HG03354 (cell line): Measurements from ENCODE around the gene AIMP1.

Experiments used
- ATAC-seq: cut with Tn5 transposase; IDR thresholded peaks from one replicate; pipeline ENCODE4 v1.9.1; 2021; ENCODE audit warnings: mild to moderate bottlenecking; ENCODE audit not compliant: unreplicated experiment, poor library complexity, severe bottlenecking

AIMP1 gene

DNA sequence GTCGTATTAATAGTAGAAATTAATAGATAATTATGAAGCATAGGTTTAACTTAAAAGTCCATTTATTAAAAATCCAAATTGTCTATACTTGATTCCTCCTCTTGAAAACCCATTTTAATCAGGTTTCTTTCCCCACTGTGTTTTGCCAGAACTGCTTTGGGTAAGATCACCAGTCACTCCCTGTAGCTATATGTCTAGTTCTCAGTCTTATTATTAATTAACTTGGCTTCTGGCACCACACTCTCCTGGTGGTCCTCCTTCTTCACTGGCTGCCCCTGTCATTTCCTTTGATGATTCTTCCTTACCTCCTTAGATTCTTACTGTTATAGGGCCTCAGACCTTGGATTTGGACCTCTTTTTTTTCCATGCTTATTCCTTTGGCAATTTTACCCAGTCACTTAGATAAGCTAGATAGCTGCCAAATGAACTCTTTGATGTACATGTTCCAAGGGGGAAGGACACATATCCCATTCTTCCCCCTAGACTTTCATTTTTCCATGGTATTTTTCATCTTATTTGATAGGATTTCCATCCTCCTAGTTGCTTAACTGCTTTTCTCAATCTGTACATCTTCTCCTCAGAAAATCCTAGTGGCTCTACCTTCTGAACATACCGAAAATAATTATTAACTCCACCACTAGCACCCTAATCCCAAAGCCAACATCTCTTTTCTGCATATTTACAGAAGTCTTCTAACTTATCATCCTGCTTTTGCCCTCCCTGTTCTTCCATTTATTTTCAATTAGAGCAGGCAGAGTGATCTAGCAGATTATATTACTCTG lies 27.7 kb downstream of the AIMP1 start:
- ATAC-seq: peak; percentile 54

DNA sequence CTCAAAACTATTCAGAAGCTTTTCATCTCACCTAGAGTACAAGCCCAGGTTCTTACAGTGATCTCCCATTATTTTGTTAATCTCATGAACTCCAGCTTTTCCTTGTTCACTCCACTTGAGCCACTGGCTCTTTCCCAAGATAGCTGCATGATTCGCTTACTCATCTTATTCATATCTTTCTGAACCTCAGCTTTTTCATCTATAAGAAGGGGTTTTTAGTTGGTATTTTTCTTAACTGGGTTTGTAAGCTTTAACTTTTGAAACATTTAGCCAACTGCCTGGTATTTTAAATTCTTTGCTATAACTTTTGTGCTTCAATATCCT lies 28.3 kb downstream of the AIMP1 start:
- no peak for ATAC-seq

DNA sequence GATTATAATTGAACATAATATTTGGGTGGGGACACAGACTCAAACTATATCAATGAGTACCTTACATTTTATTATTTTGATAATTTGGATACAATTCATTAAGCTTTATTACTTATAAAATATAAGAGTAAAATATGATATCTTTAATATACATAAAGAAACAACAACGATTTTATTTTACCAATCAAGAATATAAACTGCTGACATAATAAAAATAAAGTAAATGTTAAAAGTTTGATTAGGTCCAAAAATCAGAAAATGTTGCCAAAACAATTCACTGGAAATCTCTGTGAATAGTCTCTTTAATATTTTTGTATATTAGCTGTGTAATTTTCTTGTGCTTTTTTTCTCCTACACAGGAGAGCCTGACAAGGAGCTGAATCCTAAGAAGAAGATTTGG lies 30.8 kb downstream of the AIMP1 start:
- no peak for ATAC-seq

DNA sequence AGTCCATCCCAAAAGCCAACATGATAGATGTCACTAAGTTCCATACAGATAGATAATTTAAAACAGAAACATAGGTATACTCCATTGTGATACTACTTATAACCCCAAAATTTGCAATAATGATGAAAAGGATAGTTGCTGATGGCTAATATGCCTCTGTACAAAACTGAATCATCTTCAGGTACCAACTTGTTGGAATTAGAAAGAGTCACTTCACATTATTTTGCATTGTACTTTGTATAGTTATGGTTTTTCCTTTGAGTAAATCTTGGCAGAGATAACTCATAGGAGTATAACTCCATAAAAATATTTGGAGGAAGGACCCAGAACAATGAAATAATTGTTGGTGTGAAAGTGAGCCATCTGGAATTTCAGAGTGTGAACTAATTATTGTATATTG lies 34.7 kb downstream of the AIMP1 start:
- no peak for ATAC-seq

DNA sequence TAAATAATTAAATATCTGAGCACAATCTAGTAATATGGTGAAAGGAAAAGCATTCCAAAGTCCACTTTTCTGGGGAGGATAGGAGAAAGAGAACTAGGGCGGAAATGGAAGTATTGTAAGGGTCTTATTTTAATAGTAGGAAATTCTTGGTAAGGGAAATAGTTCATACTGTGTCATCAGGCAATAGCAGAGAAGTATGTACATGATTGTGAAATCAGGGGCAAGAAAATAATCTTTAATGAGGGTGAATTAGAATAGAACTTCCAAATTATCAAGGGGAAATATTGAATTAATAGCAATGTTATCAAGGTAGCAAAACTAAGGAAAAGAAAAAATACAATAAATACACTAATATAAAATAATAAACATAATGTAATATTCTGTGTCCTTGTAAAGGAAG lies 37.4 kb downstream of the AIMP1 start:
- no peak for ATAC-seq

DNA sequence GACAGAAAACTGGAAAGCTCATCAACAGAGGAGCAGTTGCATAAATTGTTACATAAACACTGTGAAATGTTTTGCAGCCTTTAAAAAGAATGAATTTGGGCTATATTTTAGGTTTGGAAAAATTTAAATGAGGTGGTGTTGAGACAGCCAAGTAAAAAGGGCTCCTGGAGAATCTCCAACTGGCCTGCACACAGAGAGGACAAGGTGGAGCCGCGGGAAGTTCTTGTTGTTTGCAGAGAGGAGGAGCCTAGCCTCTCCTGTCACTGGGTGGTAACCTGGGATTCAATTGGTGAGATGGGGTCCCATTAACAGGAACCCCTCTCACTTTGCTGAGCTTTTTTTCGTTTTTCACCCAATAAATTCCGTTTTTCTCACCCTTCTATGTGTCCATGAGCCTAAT lies 38.8 kb downstream of the AIMP1 start:
- no peak for ATAC-seq

DNA sequence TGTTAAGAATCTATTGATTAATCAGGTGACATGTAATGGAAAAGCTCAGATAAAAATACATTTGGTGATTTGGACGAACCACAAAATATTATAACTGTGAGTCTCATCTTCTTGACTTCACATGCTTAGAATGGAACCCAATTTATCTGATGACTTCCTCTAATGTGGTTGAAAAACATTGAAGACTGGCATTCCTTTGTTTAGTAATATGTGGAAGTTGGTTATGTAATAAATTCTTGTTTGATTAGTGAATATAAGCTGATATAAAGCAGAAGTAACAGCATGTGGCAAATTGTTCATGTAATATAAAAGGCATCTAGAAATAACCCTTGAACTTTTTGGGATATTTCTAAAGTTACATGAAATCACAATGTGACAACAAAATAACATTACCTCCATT lies 42.5 kb downstream of the AIMP1 start:
- no peak for ATAC-seq

DNA sequence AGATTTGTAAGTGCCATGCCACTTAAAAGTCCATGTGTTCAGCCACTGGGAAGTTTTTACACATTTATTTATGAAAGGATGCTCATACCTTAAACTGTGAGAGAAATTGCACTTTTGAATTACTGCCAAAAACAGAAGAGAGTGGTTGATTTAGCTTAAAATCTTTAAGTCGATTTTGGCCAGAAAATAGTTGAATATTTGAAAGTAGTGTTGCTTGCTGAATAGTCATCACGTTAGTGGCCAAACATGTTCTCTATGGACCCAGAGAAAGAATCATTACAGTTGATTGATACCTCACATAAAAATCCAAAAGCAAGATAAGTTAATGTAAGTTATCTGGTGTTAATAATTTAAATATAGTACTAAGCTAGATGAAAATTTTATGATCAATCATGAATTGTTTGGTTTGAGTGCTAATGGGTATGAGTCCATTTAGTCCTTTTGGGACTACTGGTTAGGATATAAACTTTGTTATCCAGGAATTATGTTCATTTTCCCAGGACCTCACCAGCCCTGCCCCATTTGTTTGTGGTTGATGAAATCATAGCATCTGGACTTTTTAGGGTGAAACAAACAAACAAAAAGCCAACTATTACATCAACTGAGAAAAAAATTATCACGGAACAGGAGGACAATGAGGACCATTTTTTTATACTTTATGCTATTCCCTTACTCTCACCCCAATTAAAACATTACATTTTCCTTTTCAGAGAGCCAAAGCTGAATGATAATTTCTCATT lies 45.9 kb downstream of the AIMP1 start:
- no peak for ATAC-seq

DNA sequence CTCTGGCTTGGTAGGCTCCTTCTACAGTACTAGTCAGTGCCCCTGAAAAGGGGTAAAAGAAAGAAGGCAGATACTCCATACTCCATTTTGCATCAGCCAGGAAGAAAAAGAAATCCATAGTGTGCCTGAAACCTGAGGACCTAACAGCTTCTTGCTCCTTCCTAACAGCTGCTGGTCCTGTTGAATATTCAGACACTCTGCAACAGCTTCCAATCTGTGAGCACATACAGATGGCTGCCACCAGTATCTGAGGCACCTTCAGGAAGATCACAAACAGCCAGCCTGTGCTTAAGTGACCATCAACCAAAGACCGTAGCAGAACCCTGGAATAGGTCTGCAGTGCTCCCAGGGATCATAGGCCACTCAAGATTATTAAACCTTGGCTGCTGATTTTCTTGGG lies 47.9 kb downstream of the AIMP1 start:
- ATAC-seq: no peak

DNA sequence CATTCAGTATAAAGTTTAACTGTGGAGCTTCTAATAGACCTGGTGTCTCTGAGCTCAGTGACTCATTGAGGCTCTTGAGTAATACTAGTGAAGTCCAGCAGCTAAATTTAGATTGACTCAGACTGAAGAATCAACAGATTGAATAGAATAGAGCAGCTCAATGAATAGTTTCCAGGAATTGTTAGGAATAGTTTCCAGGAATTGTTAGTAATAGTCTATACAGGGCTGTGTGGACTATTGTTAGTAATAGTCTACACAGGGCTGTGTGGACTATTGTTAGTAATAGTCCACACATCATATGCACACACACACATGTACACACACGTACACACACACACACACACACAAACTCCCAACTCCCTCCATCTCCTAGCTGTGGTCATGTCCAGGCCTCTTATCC lies 49.3 kb downstream of the AIMP1 start:
- no peak for ATAC-seq

DNA sequence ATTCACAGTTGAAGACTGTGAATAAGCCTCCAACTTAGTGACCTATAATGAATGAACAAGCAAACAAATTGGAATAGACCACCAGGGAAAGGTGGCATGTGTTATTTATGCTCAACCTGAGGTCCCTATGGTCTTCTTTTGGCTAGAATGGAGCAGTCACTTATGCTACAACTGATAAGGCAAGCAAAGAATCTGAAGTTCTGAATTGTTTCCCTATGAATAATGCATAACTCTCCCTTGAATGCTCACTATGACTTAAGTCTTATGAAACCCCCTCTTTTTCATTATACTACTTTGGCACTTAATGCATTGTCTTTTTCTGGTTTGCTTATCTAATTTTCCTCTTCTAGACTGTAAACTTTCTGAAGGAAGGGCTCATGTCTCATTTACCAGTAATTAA lies 49.7 kb downstream of the AIMP1 start:
- ATAC-seq: no peak

DNA sequence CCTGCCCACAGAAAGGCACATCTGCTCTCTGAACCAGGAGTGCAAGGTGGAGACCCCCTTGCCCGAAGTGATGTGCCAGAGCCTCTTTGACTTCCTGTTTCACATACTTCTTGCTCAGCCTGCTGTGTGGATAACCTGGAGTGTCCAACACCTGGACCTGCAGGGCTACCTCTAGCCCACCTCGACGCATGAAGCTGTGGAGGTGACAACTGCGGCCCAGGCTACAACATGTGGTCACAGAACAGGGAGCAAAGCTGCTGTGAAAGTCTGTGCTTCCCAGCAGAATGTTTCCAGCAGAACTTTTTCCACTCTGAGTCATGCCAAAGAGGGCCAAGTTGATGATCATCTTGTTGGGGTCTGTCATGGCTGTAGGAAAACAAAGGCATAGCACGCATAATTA lies 50.7 kb downstream of the AIMP1 start:
- ATAC-seq: no peak

DNA sequence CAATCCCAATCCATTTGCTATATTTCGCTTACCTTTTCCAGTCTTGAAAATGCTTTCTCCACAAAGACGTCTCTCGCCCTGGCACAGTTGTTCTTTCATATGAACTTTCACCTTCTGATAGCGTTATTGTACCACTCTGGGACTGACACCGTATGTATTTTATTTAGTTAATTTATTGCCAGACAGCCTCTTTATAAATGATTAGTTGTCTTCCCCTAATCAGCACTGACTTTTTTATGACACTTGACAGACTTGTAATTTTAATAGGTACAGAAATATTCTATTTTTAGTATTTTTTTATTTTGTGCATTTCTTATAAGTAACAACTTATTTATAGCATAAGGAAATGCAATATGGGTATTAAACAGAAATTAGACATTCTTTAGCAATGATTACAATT lies 52.3 kb downstream of the AIMP1 start, which contains the start of gene GIMD1:
TSS of gene GIMD1 (minus strand) at position 101 of the 400 bp plus-strand sequence. CDS start 1,343 bp downstream, outside the sequence.
- no peak for ATAC-seq

DNA sequence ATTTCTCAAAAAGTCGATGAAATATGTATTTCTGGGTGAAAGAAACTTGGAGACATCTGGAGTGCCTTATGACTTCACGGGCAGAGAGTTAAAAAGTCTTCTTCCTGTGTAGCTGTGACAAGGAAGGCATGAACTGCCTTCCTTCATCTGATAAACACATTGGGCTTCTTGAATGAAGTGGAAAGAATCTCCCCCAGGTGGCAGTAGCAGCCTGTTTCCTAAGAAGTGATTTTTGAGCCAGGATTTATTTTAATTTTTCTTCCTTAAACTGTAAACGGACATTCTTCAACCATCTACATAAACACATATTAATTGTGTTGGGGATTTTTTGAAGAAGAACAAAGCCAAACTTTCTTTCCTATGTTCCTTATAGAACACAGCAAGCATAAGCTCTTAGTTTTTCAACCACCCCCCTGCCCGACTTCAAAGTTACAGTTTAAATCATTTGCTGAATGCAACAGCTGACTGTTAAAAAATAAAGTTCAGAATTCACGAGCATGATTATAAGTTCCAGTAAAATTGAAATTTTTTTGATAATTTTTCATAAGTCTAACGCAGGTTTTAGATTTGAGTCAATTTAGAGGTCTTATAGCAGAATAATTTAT lies 53.2 kb downstream of the AIMP1 start:
- peak; percentile 73 for ATAC-seq

DNA sequence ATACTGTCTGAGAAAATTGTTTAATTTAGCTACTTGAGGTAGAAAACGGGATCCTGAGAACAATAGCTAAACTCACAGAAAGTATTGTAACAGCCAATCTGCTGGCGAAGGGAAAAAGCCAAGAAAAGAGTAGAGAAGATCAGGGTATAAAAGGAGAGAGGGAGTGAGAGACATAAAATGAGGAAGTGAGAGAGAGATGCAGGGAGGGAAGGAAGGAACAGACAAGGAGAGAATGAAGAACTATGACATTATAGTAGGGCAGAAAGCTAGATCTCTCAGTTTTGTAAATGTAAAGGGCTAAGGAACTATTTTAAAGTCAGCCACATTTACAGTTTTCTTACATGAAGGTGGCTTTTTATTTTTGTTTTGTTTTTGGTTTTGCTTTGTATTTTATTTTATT lies 53.9 kb downstream of the AIMP1 start:
- no peak for ATAC-seq

DNA sequence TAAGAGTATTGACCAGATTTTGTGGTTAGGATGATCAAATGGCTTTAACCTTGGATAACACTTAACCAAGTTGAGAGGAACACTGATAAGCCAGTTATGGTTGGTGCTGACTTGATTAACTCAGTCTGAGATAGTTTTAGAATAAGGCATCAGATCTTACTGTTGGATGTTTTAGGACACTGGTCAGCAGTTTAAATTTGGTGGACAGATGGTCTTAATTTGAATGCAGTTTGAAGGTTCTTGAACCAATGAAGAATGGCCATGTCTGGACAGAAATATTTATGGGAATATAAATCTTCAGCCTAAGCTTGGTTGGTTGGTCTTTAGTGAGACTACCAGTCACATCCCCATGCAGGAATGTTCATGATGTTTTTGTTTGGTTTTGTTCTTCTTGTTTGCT lies 54.8 kb downstream of the AIMP1 start:
- ATAC-seq: no peak

DNA sequence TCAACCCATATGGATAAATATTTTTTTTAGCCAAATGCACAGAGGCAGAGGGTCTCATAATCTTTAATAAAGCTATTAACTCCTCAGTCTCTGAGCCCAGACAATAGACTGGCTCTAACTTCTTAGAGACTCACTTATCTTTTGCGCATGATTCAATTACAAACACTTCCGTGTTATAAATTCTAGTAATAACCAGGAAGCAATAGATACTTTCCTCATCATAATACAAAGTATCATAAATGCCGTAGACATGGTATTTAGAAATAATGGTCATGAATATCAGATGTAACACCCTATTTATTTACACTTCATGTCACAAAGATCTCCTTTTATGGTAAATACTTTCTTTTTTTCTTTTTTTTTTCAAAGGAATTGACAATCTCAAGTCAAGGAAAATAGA lies 56.7 kb downstream of the AIMP1 start:
- ATAC-seq: no peak

DNA sequence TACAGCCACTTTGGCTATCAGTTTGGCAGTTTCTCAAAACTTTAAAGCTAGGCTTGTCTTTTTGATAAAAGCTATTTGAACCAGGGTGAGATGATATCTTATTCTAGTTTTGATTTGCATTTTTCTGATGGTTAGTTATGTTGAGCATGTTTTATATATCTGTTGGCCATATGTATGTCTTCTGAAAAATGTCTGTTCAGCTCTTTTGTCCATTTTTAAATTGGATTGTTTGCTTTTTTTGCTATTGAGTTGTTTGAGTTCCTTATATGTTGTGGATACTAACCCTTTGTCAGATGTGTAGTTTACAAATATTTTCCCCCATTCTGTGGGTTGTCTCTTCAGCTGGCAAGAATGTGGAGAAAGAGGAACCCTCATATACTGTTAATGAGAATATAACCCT lies 63.8 kb downstream of the AIMP1 start:
- no peak for ATAC-seq

DNA sequence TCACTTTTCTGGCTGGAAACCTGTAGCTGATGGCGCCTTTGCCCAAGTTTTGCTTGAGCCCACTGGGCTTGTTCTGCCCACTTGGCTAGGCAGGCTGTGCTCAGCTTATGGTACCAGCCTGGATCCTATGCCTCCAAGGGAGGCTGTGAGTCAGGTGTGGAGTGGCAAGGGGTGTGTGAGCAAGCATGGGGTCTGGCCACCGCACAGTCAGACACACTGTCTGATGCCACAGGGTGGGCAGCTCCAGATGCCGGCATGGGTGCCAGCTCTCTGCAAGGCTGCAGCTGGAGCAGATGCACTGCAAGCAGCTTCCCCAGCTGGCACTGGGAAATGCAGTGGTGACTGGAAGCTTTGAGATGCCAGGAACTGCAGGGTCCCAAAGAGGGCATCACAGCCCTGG lies 68.5 kb downstream of the AIMP1 start:
- no peak for ATAC-seq

DNA sequence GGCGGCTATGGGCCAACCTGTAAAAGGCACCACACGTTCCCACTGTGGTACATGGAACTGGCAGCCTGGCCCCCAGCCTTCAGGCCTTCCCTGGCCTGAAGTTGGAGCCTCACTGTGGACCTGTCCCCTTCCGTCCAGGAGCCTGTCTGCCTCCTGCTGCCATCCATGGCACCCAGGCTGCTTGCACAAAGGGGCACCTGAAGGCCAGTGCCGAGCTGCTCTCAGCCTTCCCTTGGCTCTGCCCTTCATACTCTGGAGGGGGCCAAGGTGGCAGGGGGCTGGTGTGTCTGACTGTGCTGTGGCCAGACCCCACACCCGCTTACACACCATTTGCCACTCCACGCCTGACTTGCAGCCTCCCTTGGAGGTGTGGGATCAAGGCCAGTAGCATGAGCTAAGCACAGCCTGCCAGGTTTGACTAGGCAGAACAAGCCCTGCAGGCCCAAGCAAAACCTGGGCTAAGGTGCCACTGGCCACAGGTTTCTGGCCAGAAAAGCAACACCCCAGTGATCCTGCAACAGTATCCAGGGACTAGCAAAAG lies 69.6 kb downstream of the AIMP1 start:
- no peak for ATAC-seq

DNA sequence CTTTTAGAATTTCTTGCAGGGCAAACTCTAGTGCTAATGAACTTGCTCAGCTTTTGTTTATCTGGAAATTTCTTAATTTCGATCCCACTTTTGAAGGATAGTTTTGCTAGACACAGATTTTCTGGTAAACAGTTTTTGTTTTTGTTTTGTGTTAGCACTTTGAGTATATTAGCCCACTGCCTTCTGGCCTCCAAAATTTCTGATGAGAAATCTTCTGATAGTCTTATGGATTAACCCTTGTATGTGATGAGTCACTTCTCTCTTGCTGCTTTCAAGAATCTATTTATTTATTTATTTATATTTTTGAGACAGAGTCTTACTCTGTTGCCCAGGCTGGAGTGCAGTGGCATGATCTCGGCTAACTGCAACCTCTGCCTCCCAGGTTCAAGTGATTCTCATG lies 79.2 kb downstream of the AIMP1 start:
- ATAC-seq: no peak
